CD4-positive, alpha-beta T cell treated with Interleukin-1 beta for 1 hour (primary cell): ENCODE results near the gene CHRDL2.
A peak's percentile ranks its signal among the peaks of the same experiment; 100 is the strongest.

Source experiments
- DNase-seq, 2 donors: peaks; one replicate each; pipeline ENCODE4 v3.0.0-alpha.2; 2020 to 2022

CHRDL2 gene

DNA sequence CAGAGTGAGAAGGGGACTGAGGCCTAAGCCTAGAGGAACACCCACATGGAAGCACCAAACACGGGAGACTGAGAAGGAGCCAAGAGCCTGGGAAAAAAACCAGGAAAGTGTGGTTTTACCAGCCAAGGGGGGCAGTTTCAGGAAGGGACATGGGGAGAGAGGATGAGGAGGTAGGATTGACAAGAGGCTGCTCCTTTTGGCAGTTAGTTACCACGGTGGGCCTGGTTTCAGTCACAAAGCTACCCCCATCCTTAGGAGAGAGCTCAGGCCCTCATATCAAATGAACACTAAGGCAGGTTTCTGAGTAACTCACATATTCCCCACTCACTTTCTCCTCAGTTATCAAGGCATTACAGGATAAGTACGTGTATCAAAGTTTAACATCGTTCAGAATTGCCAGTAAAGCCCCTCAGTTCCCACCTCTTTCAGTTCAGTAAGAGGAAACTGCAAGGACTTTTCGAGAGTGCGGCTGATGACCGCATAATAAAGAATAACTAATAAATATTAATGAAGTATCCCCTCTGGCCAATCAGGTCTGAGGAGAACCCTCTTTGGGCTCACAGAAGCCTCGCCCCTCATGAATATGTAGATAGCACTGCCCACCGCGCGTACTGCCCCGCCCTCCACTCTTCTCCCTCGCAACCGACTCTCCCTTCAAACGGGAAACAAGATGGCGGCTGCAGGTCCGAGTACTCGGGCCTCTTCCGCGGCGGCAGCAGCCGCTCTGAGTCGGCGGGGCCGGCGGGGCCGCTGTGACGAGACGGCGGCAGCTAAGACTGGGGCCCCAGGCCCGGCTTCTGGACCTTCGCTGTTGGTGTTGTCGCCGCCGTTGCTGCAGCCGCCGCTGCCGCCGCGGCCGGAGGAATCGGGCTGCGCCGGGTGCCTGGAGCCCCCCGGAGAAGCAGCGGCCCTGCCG, 17.2 kb upstream of the CHRDL2 start, which contains the start of gene RNF169:
TSS of gene RNF169 (plus strand) at position 639 of the 916 bp plus-strand sequence. CDS start at position 671, 32 bp downstream.
- DNase-seq: peak; percentile 91

DNA sequence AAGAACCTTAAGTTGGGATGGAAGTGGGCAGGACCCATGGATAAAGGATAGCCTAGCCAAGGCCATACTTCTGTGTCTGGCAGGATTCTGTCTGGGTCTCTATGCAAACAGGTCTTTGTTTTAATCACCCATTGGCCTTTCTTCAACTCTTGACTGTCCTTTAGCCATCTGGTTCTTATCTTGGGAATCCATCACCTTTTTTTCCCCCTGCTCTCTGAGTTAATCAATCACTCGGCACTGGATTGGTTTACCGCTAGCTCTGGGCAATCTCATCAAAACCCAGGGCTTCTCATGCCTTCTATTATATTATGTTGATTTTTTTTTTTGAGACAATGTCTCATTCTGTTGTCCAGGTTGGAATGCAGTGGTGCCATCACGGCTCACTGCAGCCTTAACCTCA, 15.6 kb upstream of the CHRDL2 start:
- no peak for DNase-seq

DNA sequence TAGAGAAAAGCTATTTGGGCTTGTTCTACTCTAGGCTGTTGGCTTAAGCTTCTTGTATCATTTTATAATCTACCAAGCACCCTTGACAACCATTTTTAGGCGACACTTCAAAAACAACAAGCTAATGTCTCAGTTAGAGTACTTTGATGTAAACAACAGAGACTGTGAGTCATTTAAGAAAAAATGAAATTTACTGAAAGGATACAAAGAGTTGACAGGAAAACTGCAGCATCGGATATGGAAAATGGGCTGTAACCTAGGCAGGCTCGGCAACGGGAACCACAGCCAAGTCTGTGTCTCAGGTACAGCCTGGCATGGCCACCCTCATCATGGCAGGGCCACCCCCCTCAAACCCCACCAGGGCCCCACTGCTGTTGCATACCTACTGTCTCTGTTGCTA, 13.1 kb upstream of the CHRDL2 start:
- DNase-seq: no peak

DNA sequence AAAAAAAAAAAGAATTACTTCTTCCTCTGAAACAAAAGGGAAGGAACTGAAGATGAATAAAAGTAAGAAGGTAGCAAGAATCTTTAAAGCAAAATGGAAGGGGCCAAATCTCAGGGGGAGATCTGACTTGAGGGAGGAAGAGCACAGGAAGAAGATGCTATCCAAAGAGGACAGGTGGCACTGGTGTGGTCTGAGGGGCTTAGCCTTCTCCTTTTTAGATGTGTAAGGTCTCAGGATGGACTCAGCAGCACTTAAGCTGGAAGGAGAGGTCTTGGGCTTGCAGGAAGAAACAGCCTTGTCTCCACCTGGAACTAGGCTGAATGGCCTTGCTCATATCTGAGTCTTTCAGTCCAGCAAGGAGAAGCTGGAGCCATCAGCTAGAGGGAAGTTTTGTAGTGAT, 12.4 kb upstream of the CHRDL2 start:
- DNase-seq: no peak

DNA sequence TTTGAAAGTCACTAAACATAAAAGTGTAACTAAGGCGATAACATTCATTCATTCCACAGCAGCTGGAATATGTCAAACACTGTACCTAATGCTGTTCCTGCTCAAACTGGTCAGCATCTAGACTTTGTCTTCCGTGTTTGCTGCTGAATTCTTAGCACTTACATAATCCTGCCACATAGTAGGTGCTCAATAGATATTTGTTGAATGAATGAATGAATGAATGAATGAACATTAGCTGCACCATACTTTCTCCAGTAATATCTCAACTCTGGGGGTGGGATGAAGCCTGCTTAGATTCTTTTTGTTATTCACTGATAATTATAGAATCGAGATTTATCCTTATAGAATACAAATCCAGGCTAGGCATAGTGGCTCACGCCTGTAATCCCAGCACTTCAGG, 10.8 kb upstream of the CHRDL2 start:
- DNase-seq: no peak

DNA sequence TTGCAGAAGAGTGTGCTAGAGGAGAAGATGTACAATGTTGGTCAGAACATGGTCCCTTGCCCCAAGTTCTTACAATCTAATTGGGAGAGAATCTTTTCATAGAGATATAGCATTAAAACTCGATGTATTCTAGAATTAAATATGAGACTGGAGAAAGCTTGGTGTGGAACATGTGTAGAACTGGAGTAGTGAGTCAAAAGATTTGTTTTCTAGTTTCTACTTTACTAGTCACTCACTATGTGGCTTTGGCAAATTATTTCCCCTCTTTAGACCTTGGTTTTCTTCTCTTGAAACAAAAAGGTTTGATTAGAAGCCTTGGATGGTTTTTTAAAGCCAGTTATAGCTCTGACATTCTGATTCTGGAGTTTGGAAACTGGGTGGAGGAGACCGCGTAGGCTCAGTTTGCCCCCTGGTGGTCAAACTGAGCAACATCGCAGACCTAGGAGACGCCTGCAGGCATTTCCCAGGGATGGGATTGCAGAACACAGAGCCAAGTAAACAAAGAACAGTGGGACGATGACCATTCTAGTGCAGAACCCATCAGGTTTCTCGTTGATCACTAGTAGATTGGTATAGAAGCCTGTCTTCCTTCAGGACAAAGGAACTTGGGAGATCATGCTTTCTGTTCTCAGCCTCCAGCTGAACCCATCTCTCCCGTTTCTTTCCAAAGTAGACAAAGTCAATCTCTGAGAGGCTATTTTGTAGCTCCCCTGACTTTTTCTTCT, 8.5 kb upstream of the CHRDL2 start:
- peak; percentile 53 to 55 for DNase-seq

DNA sequence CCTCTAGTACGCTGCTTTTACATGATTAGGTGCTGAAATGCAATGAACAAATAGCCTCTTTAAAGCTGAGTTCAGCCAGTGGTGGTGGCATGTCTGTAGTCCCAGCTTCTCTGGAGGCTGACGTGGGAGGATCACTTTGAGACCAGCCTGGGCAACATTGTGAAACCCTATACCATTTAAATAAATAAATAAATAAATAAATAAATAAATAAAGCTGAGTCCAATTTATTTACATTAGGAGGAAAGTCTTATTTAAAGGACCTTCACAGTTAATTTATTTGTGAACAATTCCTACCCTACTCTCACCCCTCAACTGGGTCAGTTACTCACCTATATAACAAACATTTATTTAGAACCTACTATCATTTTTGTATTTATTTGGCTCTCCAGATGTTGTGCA, 4.8 kb upstream of the CHRDL2 start:
- DNase-seq: no peak

DNA sequence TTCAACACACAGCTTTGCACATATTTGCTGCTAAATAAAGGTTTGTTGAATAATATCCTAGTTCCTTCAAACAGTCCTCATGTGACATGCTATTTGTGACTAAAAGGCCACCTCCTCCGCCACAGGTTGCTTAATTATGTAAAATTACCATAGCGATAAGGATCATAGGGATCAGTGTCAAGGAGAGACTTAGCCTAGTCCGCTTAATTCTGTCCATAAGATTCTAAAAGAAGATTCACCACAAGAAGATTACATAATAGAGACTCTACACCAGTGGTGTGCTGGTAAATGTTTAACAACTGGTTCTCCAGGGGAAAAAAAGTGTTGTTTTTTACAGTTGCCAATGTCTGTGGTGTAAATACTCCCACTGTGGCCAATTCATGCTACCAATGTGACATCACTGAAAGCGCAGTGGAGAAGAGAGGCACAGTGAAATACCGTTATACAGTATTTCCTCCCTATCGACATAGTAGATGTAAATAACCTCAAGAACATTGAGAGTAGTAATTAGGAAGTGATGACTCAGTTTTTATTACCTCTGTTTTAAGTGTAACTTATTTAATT, 4.2 kb upstream of the CHRDL2 start:
- no peak for DNase-seq

DNA sequence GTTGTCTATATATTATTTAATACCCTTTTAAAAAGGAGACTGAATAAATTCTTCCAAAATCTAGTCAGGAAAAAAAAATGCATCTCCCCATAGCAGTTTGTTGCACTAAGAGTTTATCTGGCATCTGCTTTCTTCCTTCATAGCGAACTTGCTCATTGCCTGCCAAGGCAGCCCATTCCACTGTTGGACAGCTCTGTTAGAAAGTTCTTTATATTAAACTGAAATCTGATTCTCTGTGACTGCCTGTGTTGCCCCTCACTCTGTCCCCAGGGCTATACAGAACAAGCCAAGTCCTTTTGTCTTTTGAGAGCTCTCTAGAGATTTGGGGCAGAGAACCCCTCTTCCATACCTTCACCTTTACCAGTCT, 3.3 kb upstream of the CHRDL2 start:
- DNase-seq: no peak

DNA sequence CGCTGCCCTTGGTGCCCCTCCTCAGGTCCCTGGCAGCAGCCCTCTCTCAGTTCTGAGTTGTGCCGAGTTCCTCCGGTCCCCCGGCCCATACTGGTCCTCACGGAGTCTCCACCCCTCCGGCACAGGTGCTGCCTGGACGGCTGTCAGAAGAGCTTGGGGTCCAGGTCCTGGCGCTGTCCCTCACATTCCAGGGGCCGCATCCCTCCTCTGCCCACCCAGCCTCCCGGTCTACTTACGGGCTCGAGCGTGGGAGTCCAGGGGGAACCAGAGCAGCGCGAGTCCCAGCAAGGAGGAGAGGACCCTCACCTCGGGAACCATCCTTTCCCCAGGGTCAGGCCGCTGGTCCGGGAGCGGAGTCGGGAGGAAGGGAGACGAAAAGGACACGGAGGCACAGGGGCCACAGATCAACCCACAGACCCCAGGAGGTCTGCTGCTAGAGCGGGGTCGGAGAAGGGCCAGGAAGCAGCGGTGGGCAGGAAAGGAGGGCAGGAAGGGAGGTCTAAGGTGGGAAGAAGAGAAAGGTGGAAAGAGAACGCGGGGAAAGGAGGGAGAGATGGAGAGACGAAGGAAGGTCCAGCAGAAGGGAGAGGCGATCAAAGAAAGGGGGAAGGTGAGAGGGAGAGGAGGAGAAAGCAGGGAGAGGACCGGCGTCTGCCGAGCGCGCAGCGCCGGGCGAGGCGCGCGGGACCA, 510 bp downstream of the CHRDL2 start:
- no peak for DNase-seq

DNA sequence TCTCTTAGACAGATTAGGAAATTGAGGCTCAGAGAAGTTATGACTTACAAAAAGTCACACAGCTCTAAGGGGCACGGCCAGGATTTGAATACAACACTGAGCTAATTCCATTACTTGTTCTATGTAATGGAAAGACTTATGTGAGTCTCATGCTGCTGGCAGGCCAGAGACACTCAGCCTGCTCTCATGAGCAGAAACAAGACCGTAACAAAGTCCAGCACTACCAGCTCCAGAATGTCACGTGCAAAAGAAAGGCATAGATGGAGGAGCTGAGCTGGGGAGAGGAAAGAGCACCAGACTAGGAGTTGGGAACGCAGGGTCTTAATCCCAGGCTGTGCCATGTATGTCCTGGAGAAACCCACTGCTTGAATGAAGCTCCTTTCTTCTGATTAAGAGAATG, 1.8 kb downstream of the CHRDL2 start:
- no peak for DNase-seq

DNA sequence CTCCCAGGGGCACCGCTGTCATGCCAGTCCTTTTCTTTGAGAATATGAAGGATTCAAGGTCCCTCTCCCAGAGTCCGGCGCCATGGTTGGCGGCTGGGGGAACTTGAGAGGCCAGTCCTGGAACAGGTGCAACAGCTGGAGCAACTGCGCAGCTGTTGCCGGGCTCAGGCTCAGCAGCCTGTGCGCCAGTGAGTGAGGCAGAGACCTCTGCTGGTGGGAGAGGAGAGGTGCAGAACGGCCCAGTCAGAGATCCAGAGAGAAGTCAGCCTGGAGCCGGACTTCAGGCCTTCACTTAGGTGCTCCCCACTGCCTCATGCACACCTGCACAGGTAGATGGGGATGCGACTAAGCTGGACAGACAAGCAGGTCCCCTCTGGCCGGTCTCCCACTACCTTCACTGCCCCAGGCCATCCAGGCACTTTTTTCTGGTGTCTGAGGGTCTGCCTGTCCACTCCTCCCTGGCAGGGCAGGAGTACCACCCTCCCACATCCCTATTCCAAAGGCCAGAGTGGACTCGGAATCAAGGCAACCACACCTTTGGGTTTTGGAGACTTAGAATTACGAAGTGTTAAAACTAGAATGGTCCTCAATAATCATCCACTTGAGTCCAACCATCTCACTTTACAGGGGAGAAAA, 4.6 kb downstream of the CHRDL2 start:
- DNase-seq: peak; percentile 48 to 54

DNA sequence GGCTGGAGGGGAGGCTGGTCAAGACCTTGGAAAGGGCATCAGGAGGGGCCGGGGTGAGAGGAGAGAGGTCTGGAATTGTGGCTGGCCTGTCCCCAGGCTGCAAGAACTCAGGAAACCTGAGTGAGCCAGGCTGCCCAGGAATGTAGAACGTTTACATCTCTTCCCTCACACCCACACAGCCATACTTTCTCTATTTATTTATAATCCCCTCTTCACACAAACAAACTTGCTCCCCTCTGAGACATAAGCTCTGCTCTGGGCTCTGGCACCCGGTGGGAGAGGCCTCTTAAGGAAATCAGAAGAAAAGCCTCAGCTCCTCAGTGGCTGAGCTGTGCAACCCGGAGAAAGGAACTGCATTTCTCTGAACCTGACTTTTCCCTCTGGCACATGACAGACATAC, 5.5 kb downstream of the CHRDL2 start:
- DNase-seq: no peak

DNA sequence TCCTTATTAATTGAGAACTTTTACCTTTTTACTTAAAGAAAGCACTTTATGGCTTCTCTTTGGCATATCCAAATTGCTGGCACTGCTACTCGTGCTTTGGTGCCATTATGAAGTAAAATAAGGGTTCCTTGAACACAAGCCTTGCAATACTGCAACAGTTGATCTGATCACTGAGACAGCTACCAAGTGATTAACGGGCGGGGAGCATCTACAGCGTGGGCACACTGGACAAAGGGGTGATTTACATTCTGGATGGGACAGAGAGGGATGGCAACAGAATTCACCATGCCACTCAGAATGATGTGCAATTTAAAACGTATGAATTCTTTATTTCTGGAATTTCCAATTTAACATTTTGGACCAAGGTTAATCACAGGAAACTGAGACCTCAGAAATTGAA, 7.7 kb downstream of the CHRDL2 start:
- DNase-seq: no peak

DNA sequence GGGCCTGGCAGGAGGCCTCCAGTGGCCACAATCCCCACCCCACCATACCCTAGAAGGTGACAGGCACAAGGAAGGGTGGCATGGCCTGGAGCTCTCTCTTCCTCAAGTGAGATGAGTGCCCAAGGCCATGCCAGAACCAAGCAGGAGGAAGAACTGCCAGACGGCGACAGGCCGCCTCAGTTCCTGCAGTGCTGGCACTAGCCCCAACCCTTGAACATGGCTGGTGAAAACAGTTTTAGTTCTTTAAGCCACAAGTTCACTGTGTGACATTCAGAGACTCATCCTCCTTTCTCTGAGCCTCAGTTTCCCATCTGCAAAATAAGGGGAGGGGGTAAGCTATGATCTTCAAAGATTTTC, 9.8 kb downstream of the CHRDL2 start:
- no peak for DNase-seq

DNA sequence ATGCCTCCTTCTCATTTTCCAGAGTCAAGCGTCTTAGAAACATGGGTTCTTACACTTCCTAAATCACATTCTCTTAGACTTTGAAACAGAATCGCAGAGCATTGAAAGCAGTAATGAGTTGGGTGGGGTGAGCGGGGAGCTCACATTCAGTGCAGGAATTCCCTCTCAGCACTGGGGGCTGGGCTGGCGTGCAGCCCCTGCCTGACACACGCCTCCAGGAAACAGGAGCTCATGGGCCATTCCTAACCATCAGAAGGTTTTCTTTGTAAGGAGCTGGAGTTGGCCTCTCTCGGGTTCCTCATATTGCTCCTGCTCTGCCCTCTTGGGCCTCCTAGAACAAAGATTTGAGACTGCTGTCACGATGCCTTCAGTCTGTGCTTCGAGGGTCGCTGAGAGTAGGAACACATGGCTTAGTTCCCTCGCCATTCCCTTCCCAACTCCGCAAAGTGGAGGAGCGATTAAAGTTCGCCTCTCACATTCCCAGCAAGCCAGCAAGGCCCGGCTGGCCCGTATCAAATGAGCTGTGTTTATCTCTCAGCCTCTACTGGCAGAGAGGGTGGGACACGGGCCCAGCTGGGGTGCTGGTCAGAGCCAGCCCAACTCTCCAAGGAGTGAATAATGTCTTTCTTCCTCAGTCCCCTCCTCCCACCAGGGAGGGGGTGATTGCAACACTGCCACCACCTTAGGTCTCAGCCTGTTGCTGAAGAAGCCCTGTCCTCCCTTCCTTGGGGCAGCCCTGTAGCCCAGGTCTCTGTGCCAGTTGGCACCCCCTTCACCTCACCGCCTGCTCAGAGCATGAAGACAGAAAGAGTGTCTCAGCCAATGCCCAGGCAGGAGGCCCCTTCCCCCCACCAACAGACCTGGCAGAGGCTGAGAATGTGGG, 10.4 kb downstream of the CHRDL2 start:
- DNase-seq: no peak

DNA sequence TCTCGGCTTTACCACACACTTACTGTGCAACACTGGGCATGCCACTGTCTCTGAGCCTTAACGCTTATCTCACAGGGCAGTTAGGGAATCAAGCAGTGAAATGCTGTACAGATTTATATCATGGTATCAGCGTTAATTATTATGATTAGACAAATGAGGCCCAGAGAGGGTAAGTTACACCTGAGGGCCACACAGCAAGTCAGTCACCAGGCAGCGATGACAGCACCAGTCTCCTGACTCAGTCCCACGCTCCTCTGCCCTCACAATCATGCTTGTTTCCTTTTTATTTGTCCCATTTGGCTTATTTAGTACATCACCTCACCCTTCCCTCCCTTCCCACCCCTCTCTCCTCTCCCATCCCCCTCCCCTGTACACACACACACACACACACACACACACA, 12.2 kb downstream of the CHRDL2 start:
- no peak for DNase-seq

DNA sequence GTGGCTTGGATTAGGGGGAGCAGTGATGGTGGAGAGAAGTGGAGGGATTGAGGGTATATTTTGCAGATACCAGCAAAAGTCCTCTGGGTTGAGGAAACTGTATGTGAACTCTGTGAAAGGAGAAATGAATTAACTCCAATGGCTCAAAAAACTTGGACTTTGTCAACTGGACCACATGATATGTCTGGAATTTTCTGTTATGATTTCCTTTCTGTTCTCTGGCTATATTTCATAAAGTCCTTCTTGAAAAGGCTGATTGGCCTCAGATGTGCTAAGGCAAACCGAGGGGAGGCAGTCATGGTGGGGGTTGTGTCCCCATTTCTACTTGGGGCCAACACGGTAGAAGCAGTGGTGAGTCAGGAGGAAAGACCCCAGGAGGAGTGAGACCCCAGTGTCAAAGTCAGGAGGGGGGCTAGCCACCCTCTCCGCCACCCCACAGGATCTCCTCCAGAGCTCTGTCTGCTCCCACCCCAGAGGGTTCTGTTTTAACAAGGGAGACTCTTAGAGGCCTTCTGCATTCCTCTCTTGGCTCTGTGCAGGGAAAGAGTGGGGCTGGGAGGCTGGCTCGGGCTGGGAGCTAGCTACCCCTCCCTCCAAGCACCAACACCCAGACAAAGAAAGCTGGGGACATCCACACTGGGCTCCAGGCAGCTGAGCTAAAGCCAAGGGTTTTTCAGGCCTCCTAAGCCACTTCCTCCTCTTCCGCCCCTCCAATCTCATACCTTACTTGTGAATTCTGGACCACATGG, 13.8 kb downstream of the CHRDL2 start:
- DNase-seq: no peak

DNA sequence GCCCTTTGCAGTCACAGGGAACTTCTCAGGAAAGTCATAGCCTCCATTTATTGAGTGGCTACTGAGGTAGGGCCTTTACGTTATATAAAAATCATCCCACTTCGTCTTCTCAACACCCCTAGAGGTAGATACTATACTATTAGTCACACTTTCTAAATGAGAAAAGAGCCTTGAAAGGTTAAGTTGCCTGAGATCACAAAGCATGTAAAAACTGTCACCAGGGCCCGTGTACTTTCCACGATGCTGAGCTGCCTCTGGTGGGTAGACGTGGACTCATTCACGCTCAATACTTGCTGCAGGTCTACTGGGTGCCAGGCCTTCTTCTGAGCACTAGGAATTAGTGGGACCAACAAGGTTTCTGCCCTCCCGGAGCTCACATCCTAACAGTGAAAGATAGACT, 16.3 kb downstream of the CHRDL2 start:
- DNase-seq: no peak

DNA sequence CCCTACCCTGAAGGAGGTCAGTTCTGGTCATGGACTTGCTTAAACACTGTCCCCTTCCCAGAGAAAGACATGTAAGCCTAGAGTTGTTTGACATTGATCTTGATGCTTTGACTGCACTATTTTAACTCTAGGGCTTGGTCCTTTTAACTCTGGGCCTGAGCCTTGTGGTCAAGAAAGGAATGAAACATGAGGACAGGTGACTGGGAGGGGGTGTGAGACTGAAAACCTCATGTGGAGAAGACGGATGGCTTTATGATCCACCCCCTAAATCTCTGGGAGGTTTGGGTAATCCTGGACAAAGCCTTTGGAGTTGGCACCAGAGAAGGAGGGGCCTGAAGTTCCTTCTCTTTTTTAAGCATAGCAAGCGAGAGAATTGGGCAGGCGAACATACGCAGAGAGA, 17.5 kb downstream of the CHRDL2 start:
- no peak for DNase-seq

DNA sequence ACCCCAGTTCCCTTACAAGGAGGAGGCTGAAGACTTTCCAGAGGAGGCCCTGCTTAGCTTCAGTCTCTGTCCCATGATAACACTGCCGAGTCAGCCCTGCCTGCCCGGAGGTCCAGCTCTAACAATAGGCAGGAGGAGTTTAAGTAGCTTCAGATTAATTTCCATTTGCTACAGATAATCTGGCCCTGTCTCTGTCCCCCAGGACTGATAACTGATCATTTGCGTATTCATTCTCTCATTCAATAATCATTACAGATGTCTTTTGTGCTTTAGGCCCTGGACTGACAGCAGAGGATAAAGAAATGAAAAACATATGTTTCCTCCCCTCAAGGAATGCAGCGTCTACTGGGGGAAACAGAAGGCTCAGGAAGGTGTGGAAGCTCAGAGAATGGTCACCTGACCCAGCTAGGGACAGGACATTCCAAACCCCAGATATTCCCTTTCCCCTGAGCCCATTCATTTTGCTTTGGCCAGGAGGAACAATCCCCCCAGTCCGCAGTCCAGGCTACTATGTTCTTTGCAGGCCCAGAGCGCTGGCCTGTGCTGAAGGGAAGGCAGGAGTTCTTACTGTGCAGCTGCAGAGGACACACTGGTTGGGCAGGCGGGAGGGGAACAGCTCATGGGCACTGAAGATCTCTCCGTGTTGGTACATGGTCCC, 20.8 kb downstream of the CHRDL2 start:
- DNase-seq: no peak
